NB4 (cell line): ENCODE measurements around the gene SUFU.

Experiments used
- DNase-seq: peaks from one replicate; pipeline ENCODE4 v3.0.0; 2010; ENCODE audit warnings: low read depth
- H3K4me3 ChIP-seq: one replicate; pipeline ENCODE4 v1.5.1; 2011; ENCODE audit warnings: mild to moderate bottlenecking, low read depth, low read length, moderate library complexity
- CTCF ChIP-seq: IDR thresholded peaks from one replicate; pipeline ENCODE4 v1.5.1; 2012; ENCODE audit warnings: low read depth, low read length
- MAX ChIP-seq: IDR thresholded peaks from 2 replicates; pipeline ENCODE4 v1.6.1; 2011; ENCODE audit warnings: low read depth, low read length
- MYC ChIP-seq: IDR thresholded peaks from 2 replicates; pipeline ENCODE4 v1.6.1; 2011; ENCODE audit warnings: low read depth, low read length
- POLR2A ChIP-seq: IDR thresholded peaks from 2 replicates; pipeline ENCODE4 v1.6.1; 2011; ENCODE audit warnings: mild to moderate bottlenecking; ENCODE audit not compliant: insufficient read length; ENCODE audit errors: extremely low read depth

Gene SUFU

GRCh38 chr10:102650655-102651454, 147.1 kb downstream of the SUFU start:
- TF ChIP-seq POLR2A: no peak
- no peak for TF ChIP-seq MYC
- TF ChIP-seq MAX: no peak
- no peak for DNase-seq
- no peak overlapping the region for H3K4me3 ChIP-seq

- H3K4me3 ChIP-seq: no peak overlapping the region
- no peak for DNase-seq
- TF ChIP-seq CTCF (no peak), POLR2A (no peak), MYC (no peak), MAX (no peak)
These were observed 147.8 kb downstream of the SUFU start for GRCh38 chr10:102651455-102652169.

DNA sequence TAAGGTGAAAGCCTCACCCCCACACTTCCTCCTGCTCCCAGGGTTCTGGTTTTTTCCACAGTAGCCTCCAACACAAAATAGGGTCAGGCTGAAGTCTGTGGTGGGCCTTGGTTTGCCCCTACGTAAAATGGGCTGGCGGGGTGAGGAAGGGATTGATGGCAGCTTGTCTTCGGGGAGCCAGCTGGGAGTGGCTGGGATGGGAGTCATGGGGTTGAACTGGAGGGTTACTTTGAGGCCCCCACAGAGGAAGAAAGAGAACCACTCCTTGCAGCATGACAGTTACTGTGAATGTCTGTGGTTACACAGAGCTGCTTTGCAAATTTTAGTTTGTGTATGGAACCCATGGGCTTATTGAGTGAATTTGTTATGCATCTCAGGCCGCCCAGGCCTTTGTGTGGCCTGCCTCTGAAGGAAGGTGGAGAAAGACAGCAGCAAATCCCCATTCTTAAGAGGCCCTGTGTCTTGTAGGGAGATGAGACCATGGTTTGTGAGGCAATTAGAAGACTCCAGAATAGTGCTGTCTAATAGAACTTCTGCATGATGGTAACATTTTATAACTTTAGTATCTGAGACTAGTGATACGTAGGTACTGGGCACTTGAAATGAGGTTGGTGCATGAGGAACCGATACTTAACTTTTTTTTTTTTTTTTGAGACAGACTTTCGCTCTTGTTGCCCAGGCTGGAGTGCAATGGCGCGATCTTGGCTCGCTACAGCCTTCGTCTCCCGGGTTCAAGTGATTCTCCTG, 148.6 kb downstream of the SUFU start:
- DNase-seq: peak; percentile 59
- H3K4me3 ChIP-seq: no peak overlapping the region
- TF ChIP-seq CTCF (no peak), MAX (no peak), POLR2A (no peak), MYC (no peak)

DNA sequence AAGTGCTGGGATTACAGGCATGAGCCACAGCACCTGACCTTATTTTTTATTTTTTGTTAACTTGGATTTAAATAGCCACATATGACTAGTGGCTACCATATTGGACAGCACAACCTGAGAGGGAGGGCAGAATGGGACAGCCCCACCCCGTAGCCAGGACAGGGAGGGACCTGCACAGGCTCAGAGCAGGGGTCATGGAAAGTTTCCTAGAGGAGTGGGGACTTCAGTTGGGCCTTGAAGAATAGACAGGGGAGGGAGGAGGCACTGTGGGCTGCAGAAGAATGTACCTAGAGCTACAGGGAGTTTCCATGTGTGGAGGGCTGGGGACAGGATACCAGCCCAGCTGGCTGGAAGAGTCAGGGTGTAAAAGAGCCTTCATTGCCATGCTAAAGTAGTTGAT, 149.3 kb downstream of the SUFU start:
- no peak for DNase-seq
- no peak overlapping the region for H3K4me3 ChIP-seq
- TF ChIP-seq CTCF (no peak), MAX (no peak), POLR2A (no peak), MYC (no peak)

DNA sequence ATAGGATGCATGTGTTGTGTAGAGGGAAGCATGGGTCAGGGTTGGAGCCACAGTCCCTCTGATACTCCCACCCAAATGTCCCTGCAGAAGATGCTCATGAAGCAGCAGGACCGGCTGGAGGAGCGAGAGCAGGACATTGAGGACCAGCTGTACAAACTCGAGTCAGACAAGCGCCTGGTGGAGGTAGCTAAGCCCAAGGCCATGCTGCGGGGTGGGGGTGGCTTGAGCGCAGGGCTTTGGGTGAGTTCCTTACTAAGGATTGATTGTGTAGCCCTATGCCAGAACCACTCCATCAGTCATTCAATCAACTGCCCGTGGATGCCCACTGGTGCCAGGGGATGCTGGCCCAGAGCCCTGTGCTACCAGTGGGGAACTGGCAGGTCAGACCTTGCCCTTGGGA, 150.8 kb downstream of the SUFU start:
- TF ChIP-seq MAX (no peak), POLR2A (no peak), CTCF (no peak), MYC (no peak)
- no peak overlapping the region for H3K4me3 ChIP-seq

More for the DNA sequence above, 150.8 kb downstream of the SUFU start:
- DNase-seq: no peak
